Endothelial cell (in vitro differentiated cells): ENCODE results near the gene CHCHD10. TPM values are rescaled to one million over a fixed set of nuclear protein-coding genes. Genes with fewer than 3 reads are reported as not detected.
A peak's percentile ranks its signal among the peaks of the same experiment; 100 is the strongest.

Source experiments
- DNase-seq: peaks from one replicate; pipeline ENCODE4 v3.0.0; 2021; ENCODE audit warnings: low spot score
- H3K27ac Mint-ChIP-seq: one replicate; pipeline ENCODE4 v1.8.0; 2021; ENCODE audit warnings: mixed read lengths, inconsistent platforms; ENCODE audit not compliant: unreplicated experiment
- H3K27me3 Mint-ChIP-seq: one replicate; pipeline ENCODE4 v1.8.0; 2021; ENCODE audit warnings: mild to moderate bottlenecking, moderate library complexity, mixed read lengths, inconsistent platforms; ENCODE audit not compliant: unreplicated experiment
- H3K36me3 Mint-ChIP-seq: one replicate; pipeline ENCODE4 v1.8.0; 2021; ENCODE audit warnings: mild to moderate bottlenecking, low read depth, mixed read lengths, inconsistent platforms; ENCODE audit not compliant: unreplicated experiment
- H3K4me1 Mint-ChIP-seq: one replicate; pipeline ENCODE4 v1.8.0; 2021; ENCODE audit warnings: mild to moderate bottlenecking, mixed read lengths, inconsistent platforms; ENCODE audit not compliant: unreplicated experiment
- H3K4me3 Mint-ChIP-seq: one replicate; pipeline ENCODE4 v1.8.0; 2021; ENCODE audit warnings: mild to moderate bottlenecking, mixed read lengths, inconsistent platforms; ENCODE audit not compliant: unreplicated experiment
- H3K9me3 Mint-ChIP-seq: one replicate; pipeline ENCODE4 v1.8.0; 2021; ENCODE audit warnings: mixed read lengths, inconsistent platforms; ENCODE audit not compliant: unreplicated experiment
- total RNA-seq: library from RNA; stranded (reverse); fragmentation: NEBNext Ultra II Directional; extraction: Animal tissue kit (Norgen Biotek cat#: 25700); gene quantifications from one replicate; pipeline ENCODE4 v1.2.1, GENCODE V29; 2021; ENCODE audit not compliant: unreplicated experiment
- TF ChIP-seq, protein P1 (sequence below): fragments of 200-600 bp; sonication (generic); IDR thresholded peaks from one replicate; pipeline ENCODE4 v1.5.0; 2021; ENCODE audit warnings: antibody characterized with exemption; ENCODE audit not compliant: unreplicated experiment

Gene CHCHD10
- total RNA-seq, 1 donor from 2014 or later: 55.8 TPM

DNA sequence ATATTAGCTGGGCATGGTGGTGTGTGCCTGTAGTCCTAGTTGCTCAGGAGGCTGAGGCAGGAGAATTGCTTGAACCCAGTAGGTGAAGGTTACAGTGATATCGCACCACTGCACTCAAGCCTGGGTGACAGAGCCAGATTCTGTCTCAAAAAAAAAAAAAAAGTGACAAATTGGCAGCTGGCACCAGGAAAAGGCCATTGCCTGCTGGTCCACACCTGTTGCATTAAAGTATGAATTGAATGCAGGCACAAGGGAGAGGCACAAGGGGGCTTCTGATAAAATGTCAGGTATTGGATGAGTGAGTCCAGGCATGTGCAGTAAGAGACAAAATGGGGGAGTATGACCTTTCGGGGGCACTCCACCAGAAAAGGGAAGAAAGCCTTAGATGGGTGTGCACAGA lies 45.0 kb downstream of the CHCHD10 start:
- Mint-ChIP-seq H3K27me3 (peaks cover 3% of the 10 kb centered on the region), H3K9me3 (no peaks in the 10 kb centered on the region), H3K4me3 (no peak overlapping the region), H3K36me3 (no peaks in the 10 kb centered on the region), H3K4me1 (no peaks in the 10 kb centered on the region), H3K27ac (no peak overlapping the region)
- TF ChIP-seq, protein P1, sequence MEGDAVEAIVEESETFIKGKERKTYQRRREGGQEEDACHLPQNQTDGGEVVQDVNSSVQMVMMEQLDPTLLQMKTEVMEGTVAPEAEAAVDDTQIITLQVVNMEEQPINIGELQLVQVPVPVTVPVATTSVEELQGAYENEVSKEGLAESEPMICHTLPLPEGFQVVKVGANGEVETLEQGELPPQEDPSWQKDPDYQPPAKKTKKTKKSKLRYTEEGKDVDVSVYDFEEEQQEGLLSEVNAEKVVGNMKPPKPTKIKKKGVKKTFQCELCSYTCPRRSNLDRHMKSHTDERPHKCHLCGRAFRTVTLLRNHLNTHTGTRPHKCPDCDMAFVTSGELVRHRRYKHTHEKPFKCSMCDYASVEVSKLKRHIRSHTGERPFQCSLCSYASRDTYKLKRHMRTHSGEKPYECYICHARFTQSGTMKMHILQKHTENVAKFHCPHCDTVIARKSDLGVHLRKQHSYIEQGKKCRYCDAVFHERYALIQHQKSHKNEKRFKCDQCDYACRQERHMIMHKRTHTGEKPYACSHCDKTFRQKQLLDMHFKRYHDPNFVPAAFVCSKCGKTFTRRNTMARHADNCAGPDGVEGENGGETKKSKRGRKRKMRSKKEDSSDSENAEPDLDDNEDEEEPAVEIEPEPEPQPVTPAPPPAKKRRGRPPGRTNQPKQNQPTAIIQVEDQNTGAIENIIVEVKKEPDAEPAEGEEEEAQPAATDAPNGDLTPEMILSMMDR: no peak
- DNase-seq: no peak

DNA sequence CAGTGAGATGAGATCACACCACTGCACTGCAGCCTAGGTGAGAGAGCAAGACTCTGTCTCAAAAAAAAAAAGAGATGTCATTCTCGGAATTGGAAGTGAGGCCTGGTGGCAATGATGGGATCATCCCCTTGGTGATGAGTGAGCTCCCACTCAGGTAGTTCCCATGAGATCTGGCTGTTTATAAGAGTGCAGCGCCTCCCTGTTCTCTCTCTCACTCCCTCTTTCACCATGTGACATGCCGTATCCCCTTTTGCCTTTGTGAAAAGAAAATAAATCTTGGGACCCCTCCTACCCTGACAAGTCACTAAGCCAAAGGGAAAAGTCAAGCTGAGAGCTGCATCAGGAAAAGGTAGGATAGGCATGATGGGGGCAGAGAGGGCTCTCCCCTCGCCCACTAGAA lies 45.6 kb downstream of the CHCHD10 start:
- no peak for DNase-seq
- Mint-ChIP-seq H3K27me3 (peaks cover 3% of the 10 kb centered on the region), H3K4me1 (no peaks in the 10 kb centered on the region), H3K9me3 (no peaks in the 10 kb centered on the region), H3K27ac (no peak overlapping the region), H3K4me3 (no peak overlapping the region), H3K36me3 (no peaks in the 10 kb centered on the region)
- TF ChIP-seq, protein P1: no peak

DNA sequence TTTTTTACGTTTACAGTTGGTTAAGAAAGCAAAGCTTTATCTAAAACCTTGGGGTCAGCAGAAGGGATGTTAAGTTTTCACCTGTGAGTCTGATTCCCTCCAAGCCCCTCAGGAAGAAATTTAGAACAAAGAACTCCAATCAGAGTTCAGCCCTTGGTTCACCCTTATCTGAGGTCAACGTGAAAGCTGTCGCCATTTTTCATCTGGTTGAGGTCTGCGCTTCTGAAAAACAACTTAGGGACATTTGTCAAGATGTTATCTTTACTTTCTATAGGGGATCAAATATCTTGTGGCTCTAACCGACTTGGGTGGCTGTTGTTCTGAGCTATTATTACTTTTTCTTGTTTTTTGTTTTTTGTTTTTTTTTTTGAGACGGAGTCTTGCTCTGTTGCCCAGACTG lies 46.9 kb downstream of the CHCHD10 start:
- TF ChIP-seq, protein P1: no peak
- Mint-ChIP-seq H3K4me1 (no peaks in the 10 kb centered on the region), H3K9me3 (no peaks in the 10 kb centered on the region), H3K36me3 (no peaks in the 10 kb centered on the region), H3K27ac (no peak overlapping the region), H3K27me3 (no peaks in the 10 kb centered on the region), H3K4me3 (no peak overlapping the region)
- DNase-seq: no peak

DNA sequence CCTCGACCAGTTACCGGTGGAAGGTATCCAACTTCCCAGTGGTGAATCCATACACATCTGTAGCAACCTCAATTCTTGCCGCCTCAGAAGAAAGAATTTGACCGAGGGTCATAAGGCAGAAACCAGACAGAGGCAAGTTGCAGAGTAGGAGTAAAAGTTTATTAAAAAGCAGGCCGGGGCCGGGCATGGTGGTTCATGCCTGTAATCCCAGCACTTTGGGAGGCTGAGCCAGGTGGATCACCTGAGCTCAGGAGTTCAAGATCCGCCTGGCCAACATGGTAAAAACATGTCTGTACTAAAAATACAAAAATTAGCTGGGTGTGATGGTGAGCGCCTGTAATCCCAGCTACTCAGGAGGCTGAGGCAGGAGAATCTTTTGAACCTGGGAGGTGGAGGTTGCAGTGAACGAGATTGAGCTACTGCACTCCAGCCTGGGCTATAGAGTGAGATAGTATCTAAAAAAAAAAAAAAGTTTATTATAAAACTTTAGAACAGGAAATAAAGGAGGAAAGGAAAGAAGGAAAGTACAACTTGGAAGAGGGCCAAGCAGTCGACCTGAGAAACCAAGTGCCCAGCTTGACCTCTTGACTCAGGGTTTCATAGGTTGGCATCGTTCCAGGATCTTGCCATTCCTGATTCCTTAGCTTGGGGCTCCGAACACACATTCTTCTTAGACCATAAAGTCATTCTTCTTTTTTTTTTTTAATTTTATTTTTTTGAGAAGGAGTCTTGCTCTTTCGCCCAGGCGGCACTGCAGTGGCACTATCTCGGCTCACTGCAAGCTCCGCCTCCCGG lies 49.2 kb downstream of the CHCHD10 start:
- DNase-seq: no peak
- peaks cover 4% of the 10 kb centered on the region for H3K27me3 Mint-ChIP-seq
- no peak overlapping the region for H3K27ac Mint-ChIP-seq
- TF ChIP-seq, protein P1: no peak
- H3K9me3 Mint-ChIP-seq: no peaks in the 10 kb centered on the region
- H3K4me1 Mint-ChIP-seq: no peaks in the 10 kb centered on the region
- peaks cover 7% of the 10 kb centered on the region for H3K36me3 Mint-ChIP-seq
- peak overlapping the region; percentile 51 for H3K4me3 Mint-ChIP-seq
